ENCODE data around the gene TMEM123. TPM values are rescaled to one million over a fixed set of nuclear protein-coding genes. Genes with fewer than 3 reads are reported as not detected.

TMEM123 gene
- total and polyA plus RNA-seq, 10 of the 15 experiments (the other 5 are each of a cell fraction or from before 2014, with no cell fraction given) = 35.1 to 667 (median 123) TPM

DNA sequence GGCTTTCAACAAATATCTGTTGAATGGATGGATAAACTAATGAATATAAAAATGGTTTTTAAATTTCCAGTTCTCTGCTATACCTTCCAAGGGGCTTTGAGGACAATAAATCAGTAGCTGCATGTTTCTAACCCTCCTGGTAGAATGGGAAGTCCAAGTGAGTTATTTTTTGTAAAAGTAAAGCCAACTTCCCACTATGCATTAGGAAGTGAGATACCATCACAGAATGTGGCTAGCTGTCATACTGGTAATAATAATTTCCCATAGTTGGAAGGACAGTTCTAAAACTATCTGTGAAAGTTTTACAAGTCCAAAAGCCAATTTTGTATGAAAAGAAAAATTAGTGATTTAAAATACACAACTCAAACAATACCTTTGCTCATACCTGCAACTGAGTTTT lies 50.0 kb downstream of the TMEM123 start:
- no peak overlapping the region for H3K4me2 ChIP-seq (ENCODE audit: control insufficient read depth, insufficient read depth)
- no peak overlapping the region for H2AFZ ChIP-seq (ENCODE audit: control insufficient read depth, low read depth, low read length)
- H3K4me1 ChIP-seq (ENCODE audit: control insufficient read depth, insufficient read depth, low read length) = 0 out of 2 replicates have a peak, but pooled peaks cover 3% of the 10 kb centered on the region
- H3K27me3 ChIP-seq (replicated peaks in 1 of 2; ENCODE audit: control insufficient read depth in 2 of 2, insufficient read depth in 2 of 2, low read length in 1 of 2) = no peaks in the 10 kb centered on the region
- FAIRE-seq (no peak), DNase-seq (ENCODE audit: low read depth, low spot score) (no peak), ATAC-seq (no peak)
- CTCF ChIA-PET = interaction anchor here (0.7 to 10.3 kb wide), 4 partner anchors 11 to 210 kb away, joined by 3 to 91 read pairs (median 6); no protein-coding TSS in a partner anchor
- H3K79me2 ChIP-seq (ENCODE audit: control insufficient read depth, insufficient read depth, low read length) = peaks cover 11% of the 10 kb centered on the region
- no peak for TF ChIP-seq CHD1 (IDR thresholded peaks at IDR 0.05; ENCODE audit: low read depth, low read length)
- TF ChIP-seq, protein P1, sequence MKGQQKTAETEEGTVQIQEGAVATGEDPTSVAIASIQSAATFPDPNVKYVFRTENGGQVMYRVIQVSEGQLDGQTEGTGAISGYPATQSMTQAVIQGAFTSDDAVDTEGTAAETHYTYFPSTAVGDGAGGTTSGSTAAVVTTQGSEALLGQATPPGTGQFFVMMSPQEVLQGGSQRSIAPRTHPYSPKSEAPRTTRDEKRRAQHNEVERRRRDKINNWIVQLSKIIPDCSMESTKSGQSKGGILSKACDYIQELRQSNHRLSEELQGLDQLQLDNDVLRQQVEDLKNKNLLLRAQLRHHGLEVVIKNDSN (IDR thresholded peaks at IDR 0.05; ENCODE audit: borderline replicate concordance, extremely low read length, insufficient read depth, low read depth, low read length) = no peak
- no peak for TF ChIP-seq NFXL1 (IDR thresholded peaks at IDR 0.05; ENCODE audit: borderline replicate concordance)
- no peak for TF ChIP-seq ZNF622 (IDR thresholded peaks at IDR 0.05)
- TF ChIP-seq, protein P2, sequence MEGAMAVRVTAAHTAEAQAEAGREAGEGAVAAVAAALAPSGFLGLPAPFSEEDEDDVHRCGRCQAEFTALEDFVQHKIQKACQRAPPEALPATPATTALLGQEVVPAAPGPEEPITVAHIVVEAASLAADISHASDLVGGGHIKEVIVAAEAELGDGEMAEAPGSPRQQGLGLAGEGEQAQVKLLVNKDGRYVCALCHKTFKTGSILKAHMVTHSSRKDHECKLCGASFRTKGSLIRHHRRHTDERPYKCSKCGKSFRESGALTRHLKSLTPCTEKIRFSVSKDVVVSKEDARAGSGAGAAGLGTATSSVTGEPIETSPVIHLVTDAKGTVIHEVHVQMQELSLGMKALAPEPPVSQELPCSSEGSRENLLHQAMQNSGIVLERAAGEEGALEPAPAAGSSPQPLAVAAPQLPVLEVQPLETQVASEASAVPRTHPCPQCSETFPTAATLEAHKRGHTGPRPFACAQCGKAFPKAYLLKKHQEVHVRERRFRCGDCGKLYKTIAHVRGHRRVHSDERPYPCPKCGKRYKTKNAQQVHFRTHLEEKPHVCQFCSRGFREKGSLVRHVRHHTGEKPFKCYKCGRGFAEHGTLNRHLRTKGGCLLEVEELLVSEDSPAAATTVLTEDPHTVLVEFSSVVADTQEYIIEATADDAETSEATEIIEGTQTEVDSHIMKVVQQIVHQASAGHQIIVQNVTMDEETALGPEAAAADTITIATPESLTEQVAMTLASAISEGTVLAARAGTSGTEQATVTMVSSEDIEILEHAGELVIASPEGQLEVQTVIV (IDR thresholded peaks at IDR 0.05; ENCODE audit: borderline replicate concordance, partially characterized antibody) = no peak
- no peak for TF ChIP-seq ATF7 (IDR thresholded peaks at IDR 0.05; ENCODE audit: low read depth)
- TF ChIP-seq, protein P3, sequence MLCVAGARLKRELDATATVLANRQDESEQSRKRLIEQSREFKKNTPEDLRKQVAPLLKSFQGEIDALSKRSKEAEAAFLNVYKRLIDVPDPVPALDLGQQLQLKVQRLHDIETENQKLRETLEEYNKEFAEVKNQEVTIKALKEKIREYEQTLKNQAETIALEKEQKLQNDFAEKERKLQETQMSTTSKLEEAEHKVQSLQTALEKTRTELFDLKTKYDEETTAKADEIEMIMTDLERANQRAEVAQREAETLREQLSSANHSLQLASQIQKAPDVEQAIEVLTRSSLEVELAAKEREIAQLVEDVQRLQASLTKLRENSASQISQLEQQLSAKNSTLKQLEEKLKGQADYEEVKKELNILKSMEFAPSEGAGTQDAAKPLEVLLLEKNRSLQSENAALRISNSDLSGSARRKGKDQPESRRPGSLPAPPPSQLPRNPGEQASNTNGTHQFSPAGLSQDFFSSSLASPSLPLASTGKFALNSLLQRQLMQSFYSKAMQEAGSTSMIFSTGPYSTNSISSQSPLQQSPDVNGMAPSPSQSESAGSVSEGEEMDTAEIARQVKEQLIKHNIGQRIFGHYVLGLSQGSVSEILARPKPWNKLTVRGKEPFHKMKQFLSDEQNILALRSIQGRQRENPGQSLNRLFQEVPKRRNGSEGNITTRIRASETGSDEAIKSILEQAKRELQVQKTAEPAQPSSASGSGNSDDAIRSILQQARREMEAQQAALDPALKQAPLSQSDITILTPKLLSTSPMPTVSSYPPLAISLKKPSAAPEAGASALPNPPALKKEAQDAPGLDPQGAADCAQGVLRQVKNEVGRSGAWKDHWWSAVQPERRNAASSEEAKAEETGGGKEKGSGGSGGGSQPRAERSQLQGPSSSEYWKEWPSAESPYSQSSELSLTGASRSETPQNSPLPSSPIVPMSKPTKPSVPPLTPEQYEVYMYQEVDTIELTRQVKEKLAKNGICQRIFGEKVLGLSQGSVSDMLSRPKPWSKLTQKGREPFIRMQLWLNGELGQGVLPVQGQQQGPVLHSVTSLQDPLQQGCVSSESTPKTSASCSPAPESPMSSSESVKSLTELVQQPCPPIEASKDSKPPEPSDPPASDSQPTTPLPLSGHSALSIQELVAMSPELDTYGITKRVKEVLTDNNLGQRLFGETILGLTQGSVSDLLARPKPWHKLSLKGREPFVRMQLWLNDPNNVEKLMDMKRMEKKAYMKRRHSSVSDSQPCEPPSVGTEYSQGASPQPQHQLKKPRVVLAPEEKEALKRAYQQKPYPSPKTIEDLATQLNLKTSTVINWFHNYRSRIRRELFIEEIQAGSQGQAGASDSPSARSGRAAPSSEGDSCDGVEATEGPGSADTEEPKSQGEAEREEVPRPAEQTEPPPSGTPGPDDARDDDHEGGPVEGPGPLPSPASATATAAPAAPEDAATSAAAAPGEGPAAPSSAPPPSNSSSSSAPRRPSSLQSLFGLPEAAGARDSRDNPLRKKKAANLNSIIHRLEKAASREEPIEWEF (IDR thresholded peaks at IDR 0.05; ENCODE audit: insufficient replicate concordance, low read depth, low read length) = no peak
- TF ChIP-seq GATAD2B (conservative IDR thresholded peaks at IDR 0.05; ENCODE audit: low read depth) = no peak
- no peak for TF ChIP-seq SMAD1 (IDR thresholded peaks at IDR 0.05; ENCODE audit: low read depth, partially characterized antibody)
- TF ChIP-seq MYC (IDR thresholded peaks at IDR 0.05; ENCODE audit: insufficient read depth, insufficient read length, insufficient replicate concordance, low read length, severe bottlenecking) = no peak
- no peak for TF ChIP-seq JUND (IDR thresholded peaks at IDR 0.05; ENCODE audit: low read depth, low read length)
- no peak for TF ChIP-seq HCFC1 (IDR thresholded peaks at IDR 0.05; ENCODE audit: low read length)
- TF ChIP-seq CBX3 (IDR thresholded peaks at IDR 0.05; ENCODE audit: borderline replicate concordance, low read depth) = no peak
- TF ChIP-seq SUZ12 (IDR thresholded peaks at IDR 0.05; ENCODE audit: unreplicated experiment) = no peak
- no peaks in the 10 kb centered on the region for H3K9me3 ChIP-seq (replicated peaks; ENCODE audit: control insufficient read depth, insufficient read depth, low read length)
- SMC1A ChIA-PET (ENCODE audit: uncharacterized antibody, unreplicated experiment) = interaction anchor here (1.0 to 7.4 kb wide), 3 partner anchors 12 to 28 kb away, joined by 3 to 52 read pairs (median 5); no protein-coding TSS in a partner anchor
- H3K27ac ChIP-seq (ENCODE audit: control insufficient read depth, insufficient read depth) = no peak overlapping the region
- H3K36me3 ChIP-seq (ENCODE audit: control insufficient read depth in 2 of 2, insufficient read depth in 2 of 2, low read length in 1 of 2) = peaks cover 4 to 34% of the 10 kb centered on the region in 2 experiments
- intact Hi-C loops (cut with micrococcal nuclease; ENCODE audit: unreplicated experiment) (no loop called here), in situ Hi-C loops (cut with MboI) (no loop called here)
- no TSS peak for BruUV-seq (replicated peaks)
- no peak overlapping the region for H3K9ac ChIP-seq (ENCODE audit: control insufficient read depth, insufficient read depth, low read length)
- H3K4me3 ChIP-seq = no peak overlapping the region
- POLR2A ChIA-PET = no interaction called here
- no peaks in the 10 kb centered on the region for H4K20me1 ChIP-seq (ENCODE audit: control insufficient read depth, insufficient read depth)
- RAD21 ChIA-PET (ENCODE audit: unreplicated experiment) = no interaction called here

Measured in GM12878 (cell line).